HG02588 (cell line): ENCODE measurements around the gene UGT1A5.
"Not testable (repeated sequence)": the region's sequence is repeated elsewhere in the genome, so short reads cannot be mapped to it uniquely, and the experiment has no call there.

Source experiments
- ATAC-seq: cut with Tn5 transposase; IDR thresholded peaks from one replicate; pipeline ENCODE4 v1.9.1; 2021; ENCODE audit warnings: mild to moderate bottlenecking, moderate library complexity; ENCODE audit not compliant: unreplicated experiment

Gene UGT1A5

GRCh38 chr2:233692648-233693047, 20.1 kb upstream of the UGT1A5 start, which contains the start of gene UGT1A6:
UGT1A6 (plus strand) TSS chr2:233692890; CDS start chr2:233693005, 115 bp downstream.
- ATAC-seq: no peak

GRCh38 chr2:233693963-233694362, 18.7 kb upstream of the UGT1A5 start:
- no peak for ATAC-seq

- ATAC-seq: no peak
Observed at GRCh38 chr2:233698740-233699139, 14.0 kb upstream of the UGT1A5 start.

GRCh38 chr2:233699424-233700027, 13.2 kb upstream of the UGT1A5 start:
- ATAC-seq: no peak

GRCh38 chr2:233700028-233700635, 12.6 kb upstream of the UGT1A5 start:
- ATAC-seq: no peak

- not testable (repeated sequence) for ATAC-seq
Observed at GRCh38 chr2:233700842-233701241, 11.9 kb upstream of the UGT1A5 start.

GRCh38 chr2:233702238-233702637, 10.5 kb upstream of the UGT1A5 start:
- no peak for ATAC-seq

- no peak for ATAC-seq
Observed at GRCh38 chr2:233705911-233706506, 6.7 kb upstream of the UGT1A5 start.

GRCh38 chr2:233706720-233707119, 6.0 kb upstream of the UGT1A5 start:
- ATAC-seq: no peak

GRCh38 chr2:233707940-233708644, 4.6 kb upstream of the UGT1A5 start:
- no peak for ATAC-seq

- no peak for ATAC-seq
Observed at GRCh38 chr2:233708942-233709341, 3.8 kb upstream of the UGT1A5 start.

GRCh38 chr2:233711312-233712008, 1.2 kb upstream of the UGT1A5 start:
- ATAC-seq: no peak

- ATAC-seq: no peak
Observed at GRCh38 chr2:233713262-233713615, 532 bp downstream of the UGT1A5 start.

- ATAC-seq: no peak
Observed at GRCh38 chr2:233714121-233714520, 1.4 kb downstream of the UGT1A5 start.

- ATAC-seq: no peak
Observed at GRCh38 chr2:233718552-233718951, 5.8 kb downstream of the UGT1A5 start, which contains the start of gene UGT1A4. UGT1A4 (plus strand) TSS chr2:233718736; CDS start chr2:233718821, 85 bp downstream.

- no peak for ATAC-seq
Observed at GRCh38 chr2:233728723-233729301, 16.1 kb downstream of the UGT1A5 start, which contains the start of gene UGT1A3. UGT1A3 (plus strand) TSS chr2:233729042; CDS start chr2:233729127, 85 bp downstream.

GRCh38 chr2:233736868-233737653, 24.4 kb downstream of the UGT1A5 start:
- not testable (repeated sequence) for ATAC-seq

GRCh38 chr2:233740870-233741269, 28.2 kb downstream of the UGT1A5 start:
- ATAC-seq: no peak

- no peak for ATAC-seq
Observed at GRCh38 chr2:233743464-233744259, 31.0 kb downstream of the UGT1A5 start.
